ENCODE measurements around the gene DAAM2.

DAAM2 gene

DNA sequence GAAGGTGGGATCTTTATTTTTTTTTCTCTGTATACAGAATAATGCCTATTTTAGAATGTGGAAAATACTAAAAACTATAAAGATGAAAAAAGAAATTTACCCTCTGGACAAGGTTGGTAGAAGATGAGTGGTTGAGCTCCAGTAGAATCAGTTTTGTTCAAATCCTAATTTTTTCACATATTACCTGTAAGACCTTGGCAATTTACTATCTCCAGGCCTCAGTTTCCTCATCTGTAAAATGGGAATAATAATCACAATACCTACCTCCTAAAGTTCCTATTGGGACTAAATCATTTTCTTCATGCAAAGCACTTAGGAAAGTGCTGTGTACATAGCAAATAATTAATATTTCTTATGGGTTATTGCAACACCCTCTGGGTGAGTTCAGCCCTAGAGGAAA is 28.4 kb downstream of the DAAM2 start:
- DNase-seq, result no peak

DNA sequence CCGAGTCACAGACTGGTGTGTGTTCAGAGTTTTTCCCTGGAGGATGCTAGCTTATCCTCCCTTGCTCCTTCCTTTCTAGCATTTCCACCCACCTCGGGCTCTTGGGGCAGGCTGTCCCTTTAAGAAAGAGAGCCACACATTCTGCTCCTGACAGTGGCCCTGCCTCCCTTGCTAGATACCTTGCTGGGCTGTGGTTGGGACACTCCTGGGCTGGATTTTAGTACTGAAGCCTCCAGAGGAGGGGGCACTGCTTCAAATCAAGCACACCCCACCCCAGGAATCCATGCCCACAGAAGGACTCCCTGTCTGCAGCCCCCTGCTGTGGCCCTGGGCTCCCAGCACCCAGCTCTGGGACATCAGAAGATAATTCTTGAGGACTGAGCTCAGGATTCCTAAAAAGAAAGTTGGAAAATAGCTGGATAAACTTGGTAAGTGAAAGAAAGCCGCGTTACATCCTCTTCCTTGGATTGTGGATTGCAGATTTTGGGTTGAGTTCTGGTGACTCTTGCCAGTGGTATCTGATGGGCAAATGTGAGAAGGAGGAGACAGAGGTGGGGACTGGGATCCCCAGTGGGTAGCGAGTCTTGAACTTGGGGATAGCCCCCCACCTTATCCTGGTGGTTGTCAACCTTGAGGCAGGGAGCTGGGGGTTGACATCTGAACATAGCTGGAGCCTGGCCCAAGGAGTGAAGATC is 29.0 kb downstream of the DAAM2 start:
- DNase-seq, result no peak

DNA sequence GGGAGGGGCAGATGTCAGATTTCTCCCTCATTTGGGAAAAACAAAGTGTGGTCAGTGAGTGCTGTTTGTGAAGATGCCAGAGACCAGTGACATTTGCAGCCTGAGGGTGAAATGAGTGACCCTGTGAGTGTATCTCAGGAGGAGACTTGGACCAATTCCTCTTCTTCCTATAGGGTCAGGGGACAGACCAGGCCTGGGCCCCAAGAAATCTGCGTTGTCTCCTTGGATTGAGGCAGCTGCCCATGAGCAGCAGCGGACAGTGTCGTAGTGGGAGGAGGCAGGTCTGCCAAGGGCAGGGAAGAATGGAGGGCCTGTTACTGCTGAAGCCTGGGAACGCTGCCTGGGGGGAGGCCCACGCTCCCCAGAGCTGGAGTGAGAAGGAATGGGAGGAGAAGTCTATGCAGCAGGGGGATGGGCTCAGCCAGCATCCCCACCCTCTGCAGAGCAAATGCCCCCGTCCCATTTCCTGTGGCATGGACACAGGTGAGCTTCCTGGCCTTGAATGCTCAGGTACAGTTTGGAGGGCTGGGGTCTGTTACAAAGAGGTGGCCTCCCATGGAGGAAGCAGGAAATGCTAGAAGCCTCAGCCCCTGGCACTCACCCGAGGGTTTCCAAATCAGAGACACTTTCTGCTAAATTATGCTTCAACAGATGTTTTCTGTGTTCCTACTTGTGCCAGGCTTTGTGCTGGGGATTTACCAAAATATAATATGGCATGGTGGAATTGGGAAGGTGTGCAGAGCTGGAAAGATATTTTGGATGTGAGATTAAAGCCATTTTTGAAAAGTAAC is 29.8 kb downstream of the DAAM2 start:
- DNase-seq, result no peak

DNA sequence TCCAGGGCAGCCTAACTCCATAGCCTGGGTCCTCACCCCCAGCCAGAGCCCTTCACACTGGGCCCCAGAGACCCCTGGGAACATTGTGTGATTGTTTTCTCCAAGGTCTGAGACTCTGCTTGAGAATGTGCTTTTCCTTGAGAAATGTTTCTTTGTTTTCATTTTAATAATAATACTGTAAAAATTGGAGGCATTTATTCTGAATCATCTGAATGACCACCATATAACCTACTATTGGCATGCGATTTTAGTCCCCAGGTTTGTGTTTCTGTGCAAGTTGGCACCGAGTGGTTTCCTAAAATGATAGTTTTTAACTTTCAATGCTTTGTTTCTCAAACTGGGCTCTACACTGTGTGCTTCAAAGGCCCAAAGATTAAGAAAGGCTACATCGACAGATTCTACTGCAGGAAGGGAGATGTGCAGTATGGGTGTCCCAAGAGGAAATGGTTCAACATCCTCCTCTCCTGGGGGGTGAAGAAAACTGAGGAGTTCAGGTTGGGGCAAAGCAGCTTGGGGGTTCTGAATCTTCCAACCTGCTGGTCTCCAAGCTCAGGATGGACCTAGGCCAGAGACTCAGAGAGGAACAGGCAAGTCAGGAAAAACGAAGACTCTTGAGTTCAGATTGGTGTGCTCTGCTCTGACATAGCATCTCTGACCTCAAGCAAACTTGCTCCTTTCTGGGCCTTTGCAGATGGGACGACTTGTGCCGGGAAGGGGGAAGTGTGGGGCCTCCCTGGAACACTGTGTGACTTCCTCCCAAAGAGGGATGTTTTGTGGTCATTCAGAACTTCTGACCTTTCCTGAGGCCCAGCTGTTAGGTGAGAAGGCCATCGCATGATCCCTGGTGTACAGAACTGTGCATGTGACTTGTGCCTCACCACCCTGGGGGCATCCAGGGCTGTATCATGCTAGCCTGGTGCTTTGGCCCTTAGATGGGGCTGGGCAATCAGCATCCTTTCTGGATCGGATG is 31.0 kb downstream of the DAAM2 start:
- DNase-seq, result no peak

DNA sequence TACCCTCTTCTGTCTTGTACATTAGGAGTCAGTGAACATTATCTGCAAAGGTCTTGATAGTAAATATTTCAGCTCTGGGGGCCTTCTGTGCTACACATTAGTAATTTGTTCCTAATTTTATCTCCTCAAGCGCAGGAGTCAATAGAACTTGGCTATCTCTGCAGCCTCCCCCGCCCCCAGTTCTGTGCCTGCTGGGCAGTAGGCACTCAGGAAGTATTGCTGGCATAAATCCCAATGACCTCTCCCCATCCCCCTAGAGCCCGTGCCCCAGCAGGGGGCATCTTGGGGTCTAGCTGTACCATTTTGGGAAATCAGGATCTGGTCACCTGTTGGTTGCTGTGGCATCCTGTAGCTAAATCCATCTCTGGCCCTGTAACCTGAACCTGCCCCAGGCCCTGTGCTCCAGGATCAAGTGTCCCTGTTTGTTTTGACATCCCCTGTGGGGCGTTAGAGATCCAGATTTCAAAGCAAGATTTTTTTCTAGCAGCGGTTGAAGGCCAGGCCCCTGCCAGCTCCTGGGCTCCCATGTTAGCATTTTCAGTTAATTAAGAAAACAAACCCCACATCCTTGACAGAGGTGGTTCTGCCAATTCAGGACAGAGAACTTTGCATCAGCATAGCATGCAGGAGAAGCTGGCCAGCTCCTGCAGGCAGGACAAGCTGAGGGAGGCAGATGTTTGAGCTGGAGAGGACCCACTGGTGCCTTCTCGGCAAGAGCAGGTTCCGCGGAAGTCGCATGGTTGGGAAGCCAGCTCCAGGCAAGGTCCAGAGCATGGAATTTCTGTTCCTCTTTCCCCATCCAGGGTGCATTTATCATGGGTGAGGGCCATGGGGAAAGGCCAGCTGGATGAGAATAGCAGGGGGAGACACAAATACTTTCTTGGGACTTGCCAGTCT is 32.1 kb downstream of the DAAM2 start:
- no peak for DNase-seq

DNA sequence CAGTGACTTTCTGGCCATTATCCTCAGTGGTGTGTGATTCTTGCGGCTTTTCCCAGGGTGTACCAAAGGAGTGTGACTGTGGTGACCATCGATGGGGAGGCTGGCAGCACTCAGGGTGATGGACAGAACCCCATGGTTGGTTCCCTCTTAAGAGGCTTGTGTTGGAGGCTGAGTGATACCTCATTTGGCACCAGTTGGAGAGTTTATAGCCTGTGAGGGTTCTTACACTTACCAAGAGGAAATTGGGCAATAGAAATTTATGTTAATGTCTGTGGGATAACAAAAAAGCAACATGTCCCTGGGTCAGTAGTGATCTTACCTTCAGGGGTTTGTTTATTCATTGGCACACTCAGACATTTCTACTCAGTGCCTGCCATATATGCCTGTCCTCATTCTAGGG is 37.2 kb downstream of the DAAM2 start:
- DNase-seq, result no peak

DNA sequence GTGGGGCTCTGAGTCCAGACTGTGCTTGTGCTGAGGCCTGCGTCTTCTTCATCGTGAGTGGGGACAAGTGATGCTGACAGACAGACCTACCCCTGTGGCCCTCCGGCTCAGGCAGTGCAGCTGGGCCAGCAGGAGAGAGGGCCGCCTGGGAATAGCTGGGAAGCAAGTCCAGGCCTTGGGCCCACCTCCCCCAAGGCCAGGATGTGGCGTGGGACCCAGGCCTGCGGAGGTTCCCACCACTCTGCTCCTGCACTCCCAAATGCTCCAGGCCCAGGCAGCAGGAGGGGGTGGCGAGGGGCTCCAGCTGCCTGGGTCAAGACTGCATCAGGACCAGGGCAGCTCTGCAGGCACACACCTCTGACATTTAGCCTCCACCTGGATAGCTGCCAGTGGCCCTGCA is 38.3 kb downstream of the DAAM2 start:
- no peak for DNase-seq

DNA sequence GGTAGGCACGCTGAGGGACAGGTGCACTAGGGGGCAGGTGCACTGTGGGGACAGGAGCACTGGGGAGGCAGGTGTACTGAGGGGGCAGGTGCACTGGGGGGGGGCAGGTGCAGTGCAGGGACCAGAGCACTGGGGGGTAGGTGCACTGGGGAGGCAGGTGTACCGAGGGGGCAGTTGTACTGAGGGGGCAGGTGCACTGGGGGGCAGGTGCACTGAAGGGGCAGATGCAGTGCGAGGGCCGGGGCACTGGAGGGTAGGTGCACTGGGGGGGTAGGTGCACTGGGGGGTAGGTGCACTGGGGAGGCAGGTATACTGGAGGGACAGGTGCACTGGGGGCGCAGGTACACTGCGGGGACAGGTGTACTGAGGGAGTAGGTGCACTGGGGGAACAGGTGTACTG is 39.5 kb downstream of the DAAM2 start:
- DNase-seq, result no peak

DNA sequence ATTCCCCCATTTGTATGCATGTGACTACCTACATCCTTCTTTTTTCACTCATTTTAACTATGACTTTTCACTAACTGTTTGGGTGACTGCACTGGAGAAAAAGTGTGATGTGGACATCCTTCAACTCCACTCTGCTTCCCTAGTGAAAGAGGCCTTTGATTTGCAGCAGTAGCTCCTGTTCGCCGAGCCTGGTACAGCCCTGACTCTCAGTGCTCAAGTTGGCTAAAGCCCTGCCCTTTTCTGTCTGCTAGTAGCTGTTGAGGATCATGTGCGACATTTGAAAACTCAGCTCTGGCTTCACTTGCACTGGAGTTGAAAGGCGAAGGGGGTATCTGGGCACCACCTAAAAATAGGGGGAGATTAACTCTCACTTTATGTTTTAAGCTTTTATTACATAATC is 42.1 kb downstream of the DAAM2 start:
- no peak for DNase-seq

DNA sequence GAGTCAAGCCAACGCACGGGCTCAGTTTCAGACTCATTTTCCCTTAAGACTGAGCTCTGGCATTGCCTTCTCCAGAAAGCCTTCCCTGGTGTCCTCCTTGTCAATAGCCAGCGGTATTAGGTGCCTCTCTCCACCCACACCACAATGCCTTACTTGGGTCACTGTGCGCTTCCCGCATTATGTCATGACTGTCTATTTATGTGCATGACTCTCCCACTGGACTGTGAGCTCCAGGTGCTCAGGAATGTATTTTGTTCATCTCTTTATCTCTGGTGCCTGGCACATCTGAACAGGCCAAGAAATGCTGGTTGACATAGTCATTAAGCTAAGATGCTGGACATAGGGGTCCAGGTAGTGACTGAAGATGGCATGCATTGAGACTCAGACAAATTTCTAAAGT is 42.7 kb downstream of the DAAM2 start:
- no peak for DNase-seq

DNA sequence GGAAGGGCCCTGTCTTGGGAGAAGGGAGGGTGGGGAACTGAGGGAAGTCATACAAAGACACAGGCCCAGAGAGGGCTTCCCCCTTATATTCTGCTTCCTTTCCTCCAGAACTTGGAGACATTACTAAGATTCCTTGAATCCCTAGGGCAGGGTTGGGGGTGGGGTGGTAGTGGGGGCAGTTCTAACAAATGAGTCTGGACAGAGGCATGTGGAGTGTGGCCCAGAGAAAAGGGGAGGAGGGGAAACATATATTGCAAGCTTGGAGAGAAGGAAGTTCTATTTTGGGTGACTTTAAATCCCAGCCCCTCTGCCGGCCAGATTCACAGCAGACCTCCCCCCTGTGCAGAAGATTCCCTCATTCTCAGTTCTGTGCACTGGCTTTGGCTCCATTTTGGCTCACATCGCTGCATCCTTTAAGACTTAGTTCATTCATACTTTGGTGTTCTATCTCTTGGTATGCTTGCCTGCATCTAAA is 43.7 kb downstream of the DAAM2 start:
- DNase-seq, result no peak

DNA sequence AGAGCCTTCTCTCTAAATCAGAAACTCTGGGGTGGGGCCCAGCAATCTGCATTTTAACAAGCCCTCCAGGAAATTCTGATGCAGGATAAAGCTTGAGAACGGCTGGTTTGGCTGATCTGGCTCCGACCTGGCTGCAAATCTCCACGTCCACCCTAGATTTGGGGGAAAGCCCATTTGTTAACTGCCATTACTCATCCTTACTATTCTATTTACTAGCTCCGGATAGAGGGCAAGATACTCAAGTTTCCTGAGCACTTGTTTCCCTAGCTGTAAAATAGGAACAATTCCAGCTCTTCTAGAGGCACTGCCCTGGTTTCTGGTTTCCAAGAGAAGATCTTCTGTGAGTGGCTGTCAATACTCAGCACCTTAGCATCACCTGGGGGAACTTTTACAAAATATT is 44.4 kb downstream of the DAAM2 start:
- no peak for DNase-seq

DNA sequence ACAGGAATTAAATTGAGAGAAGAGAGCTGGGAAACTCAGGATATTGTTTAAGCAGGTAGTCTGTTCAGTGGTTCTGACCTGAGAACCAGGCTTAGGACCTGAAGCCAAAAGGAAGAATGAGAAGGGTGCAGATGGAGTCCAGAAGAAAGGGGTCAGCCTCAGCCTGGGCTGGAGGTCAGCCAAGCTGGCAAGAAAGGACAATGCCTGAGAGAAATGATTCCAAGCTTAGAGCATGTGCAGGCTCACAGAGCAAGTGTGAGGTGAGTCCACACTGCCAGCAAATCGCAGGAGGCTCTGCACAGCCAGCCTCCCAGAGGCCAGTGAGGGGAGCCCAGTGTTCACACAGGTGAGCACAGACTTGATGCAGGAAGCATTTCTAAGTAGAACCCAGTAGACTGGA is 47.3 kb downstream of the DAAM2 start:
- no peak for DNase-seq

DNA sequence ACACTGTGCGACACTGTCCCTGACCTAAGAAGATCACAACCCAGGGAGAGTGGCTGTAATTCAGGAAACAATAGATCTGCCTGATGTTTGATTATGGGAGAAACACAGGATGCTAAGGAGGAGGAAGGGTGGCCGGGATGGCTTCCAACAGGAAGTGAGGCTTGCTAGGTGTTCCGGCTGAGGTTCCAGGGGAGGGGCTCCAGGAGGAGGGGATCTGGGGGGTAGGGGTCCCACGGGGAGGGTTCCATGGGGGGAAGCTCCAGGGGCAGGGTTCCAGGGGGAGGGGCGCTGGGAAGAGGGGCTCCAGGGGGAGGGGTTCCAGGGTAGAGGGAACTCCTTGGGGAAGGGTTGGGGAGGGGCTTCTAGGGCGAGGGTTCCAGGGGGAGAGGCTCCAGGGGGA is 48.6 kb downstream of the DAAM2 start:
- DNase-seq, result no peak

DNA sequence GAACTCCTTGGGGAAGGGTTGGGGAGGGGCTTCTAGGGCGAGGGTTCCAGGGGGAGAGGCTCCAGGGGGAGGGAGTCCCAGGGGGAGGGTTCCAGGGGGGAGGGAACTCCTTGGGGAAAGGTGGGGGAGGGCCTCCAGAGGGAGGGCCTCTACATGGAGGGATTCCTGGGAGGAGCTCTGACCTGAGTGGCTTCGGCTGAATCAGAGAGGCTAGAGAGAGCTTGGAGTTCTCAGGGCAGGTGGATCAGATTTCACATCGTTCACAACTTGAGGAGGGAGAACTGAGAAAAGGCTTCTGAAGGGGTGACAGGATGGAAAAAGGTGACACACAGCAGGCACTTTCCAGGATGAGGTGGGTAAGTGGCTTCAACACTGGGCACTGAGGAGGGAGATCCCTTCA is 49.1 kb downstream of the DAAM2 start:
- DNase-seq, result no peak

DNA sequence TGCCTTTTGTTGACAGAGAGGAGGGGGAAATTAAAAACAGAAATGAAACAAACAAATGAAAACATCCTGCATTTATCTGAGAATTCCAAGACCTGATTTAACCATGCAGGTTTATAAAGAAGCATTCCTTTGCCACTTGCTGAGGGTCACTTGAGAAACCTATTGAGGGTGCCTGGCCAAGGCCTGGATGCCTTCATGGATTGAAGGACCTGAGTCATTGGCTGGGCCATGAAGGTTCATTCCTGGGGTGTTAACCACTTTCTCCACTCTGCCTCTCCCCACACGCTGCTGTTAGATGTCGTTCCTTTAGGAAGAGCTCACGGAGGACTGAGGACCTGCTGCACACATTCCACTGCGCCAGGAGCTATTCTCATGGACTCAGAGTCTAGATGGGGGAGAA is 49.7 kb downstream of the DAAM2 start:
- no peak for DNase-seq

DNA sequence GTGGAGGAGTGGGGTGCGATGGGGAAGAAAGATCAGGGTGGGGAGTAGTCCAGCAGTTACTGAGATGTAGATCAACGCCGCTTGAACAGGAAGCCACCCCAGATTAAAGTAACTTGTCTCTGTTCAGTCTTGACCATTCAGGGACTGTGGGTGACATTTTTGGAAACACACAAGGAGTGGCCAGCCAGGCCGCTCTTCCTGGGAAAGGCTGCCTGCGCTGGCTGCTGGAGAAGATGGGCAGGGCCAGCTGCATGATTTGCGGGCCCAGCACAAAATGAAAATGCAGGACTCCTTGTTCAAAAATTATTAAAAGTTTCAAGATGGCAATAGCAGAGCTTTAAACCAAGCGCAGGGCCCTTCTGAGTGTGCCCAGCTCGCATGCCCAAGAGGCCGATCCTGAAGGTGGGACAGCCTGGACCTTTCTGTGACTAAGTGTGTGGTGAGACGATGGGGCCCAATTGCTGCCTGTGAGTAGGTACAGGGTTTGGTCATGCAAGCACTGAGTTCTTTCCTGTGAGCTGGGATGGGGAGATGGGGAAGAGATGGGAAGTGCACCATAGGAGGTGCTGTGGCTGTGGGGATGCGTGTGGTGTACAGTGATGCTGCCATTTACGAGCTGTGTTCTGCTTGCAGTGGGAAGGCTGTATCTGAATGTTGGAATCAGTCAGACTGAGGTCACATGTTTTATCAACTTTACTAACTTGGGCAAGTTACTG is 51.3 kb downstream of the DAAM2 start:
- no peak for DNase-seq

DNA sequence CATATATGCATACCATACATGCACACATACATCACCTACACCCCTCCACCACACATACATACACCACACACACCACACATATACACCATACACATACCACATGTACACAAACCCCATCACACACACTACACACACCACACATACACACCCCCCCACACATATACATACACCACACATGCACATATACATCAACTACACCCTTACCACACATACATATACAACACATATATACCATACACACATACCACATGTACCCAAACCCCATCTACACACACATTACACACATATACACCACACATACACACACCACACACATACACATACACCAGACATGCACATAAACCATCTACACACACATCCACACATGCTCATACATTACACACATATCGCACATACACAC is 52.7 kb downstream of the DAAM2 start:
- no peak for DNase-seq

DNA sequence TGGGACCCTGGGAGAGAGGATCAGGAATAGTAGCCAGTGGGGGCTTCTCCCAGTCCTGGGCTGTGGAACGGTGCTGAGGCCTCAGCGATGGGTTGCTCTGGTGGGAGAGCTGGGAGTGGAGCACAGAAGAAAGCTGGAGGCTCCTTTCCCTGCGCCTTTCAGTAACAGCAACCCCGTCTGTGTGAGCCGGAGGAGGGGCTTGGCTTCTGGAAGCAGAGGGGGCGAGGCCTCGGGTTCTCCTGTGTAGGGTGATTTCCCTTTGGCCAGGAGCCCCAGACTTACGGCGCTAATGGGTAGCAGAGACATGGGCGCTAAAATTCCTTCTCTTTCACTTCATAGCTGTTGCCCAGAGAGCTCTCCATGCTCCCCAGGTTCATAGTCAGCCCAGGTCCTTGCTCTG is 55.0 kb downstream of the DAAM2 start:
- no peak for DNase-seq

DNA sequence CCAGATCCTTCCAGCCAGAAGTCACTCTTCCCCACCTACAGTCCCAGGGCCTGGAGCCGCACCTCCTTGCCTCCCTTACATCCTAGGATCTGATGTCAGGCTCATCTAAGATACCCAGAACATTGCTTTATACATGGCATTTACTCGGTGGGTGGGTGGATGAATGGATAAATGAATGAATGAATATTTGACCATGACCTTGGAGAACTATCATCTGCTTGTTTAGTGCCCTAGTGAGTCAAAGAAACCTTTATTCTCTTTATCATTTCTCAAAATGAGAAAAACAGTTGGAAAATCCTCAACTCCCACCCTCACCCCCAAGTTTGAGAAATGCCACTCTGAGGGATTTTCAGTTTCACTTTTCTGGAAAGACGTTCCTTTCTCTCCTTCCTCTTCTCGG is 56.0 kb downstream of the DAAM2 start:
- DNase-seq, result no peak

DNA sequence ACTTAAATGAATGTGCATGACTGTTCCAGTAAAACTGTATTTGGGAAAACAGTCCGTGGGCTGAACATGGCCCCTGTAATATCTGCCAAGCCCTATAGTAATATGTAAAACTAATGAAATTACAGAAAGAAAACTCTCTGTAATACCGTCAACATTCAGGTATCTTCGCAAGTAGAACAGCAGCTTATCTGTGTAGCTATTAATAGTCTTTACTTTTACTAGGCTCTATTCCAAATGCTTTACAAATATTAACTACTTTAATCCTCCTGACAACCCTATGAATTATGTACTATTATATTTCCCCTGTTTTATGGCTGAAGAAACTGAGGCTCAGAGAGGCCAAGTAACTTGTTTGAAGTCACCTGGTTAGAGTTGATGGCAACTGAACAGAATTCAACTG is 57.1 kb downstream of the DAAM2 start:
- no peak for DNase-seq

DNA sequence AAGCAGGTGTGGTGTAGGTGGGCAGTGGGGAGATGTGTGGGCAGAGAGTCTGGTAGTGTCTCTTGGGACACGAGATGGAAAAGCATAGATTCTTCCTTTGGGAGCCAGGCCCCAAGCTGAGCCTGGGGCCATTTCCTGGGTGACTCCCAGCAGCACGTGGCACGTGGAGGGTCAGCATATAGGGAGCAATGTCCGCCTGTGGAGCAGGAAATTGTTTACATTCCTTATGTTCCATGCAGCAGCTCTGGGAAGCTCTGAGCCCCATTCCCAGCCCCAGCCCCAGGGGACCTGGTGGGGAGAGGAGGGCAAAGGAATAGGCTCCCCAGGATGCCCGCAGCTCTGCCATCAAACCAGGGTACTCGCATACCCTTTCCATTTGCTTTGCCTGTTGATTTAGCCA is 57.6 kb downstream of the DAAM2 start:
- no peak for DNase-seq

Measured in CD4-positive, alpha-beta T cell treated with Interleukin-10 for 1 hour (primary cell).